ENCODE data around the gene RAI1. TPM values are rescaled to one million over a fixed set of nuclear protein-coding genes. Genes with fewer than 3 reads are reported as not detected.
"Not testable (repeated sequence)": the region's sequence is repeated elsewhere in the genome, so short reads cannot be mapped to it uniquely, and the experiment has no call there.

Gene RAI1
- total RNA-seq, 1 experiment from 2014 or later, result 5.9 TPM

DNA sequence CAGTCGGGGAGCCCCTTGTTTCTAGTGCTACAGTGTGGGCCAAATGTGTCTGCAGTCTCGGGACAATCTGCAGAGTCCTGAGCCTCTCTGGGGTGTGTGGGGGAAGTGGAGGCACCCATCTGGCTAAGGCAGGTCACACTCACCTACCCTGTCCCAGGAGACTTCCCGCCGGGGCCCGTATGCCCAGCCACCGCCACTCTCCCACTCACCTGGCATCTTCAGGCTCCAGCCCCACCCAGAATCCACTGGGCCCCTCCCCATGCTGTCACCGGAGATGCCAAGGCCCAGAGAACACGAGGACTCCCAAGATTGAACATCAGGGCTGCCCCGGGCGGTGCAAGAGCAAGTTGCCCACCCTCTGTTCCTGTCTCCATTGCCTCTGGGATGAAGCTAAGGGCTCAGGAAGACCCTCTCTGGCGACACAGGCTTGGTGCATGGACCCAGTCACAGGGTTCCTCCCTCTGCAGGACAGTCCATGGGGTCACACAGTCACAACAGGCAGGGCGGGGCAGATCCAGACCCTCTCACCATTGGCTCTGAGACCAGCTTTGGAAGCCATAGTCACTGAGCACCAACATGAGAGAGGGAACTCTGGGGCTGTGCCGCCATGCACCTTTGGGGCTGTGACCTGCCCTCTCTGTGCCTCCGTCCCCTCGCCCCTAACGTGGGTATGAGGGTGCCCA is 117.5 kb downstream of the RAI1 start:
- no peak for DNase-seq (ENCODE audit: low read depth)

- DNase-seq (ENCODE audit: low read depth), result no peak
These were observed 119.3 kb downstream of the RAI1 start for GRCh38 chr17:17800504-17801021.

- DNase-seq (ENCODE audit: low read depth), result no peak
These were observed 120.7 kb downstream of the RAI1 start for GRCh38 chr17:17801800-17802481.

GRCh38 chr17:17804007-17804406 is 122.7 kb downstream of the RAI1 start:
- DNase-seq (ENCODE audit: low read depth), result no peak

DNA sequence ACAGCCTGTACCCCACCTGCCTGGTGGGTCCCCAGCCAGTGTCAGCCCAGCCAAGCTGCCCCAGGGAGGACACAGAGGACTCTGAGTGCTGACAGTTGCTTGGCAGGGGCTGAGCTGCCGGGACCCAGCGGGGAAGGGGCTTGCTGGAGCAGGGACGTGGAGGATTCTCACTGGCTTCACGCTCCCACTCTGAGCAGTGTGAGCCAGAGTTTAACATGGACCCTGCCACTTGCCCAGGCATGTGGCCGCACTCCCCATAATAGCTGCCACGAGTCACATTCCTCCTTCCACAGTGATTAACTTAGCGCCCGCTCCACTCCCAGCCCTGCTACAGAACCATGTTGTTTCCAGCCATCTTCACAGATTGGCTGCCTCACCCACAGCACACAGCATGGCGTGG is 124.3 kb downstream of the RAI1 start:
- DNase-seq (ENCODE audit: low read depth), result no peak

DNA sequence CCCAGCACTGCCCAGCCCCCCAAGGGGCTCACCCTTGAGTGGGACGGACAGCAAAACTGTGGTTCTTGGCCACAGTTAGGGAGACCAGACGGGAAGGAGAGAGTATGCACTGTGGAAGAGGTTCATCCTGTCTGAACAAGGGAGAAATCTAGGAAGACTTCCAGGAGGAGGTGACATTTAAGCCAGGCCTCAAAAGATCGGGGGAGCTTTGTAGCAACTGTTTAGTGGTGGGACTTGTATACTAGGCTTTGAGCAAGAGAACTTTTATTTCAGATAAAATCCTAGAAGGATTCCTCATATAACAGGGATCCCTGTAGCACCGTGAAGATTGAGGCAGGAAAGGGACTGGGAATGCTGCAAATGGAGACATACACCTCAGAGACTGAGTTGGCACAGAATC is 124.8 kb downstream of the RAI1 start:
- no peak for DNase-seq (ENCODE audit: low read depth)

DNA sequence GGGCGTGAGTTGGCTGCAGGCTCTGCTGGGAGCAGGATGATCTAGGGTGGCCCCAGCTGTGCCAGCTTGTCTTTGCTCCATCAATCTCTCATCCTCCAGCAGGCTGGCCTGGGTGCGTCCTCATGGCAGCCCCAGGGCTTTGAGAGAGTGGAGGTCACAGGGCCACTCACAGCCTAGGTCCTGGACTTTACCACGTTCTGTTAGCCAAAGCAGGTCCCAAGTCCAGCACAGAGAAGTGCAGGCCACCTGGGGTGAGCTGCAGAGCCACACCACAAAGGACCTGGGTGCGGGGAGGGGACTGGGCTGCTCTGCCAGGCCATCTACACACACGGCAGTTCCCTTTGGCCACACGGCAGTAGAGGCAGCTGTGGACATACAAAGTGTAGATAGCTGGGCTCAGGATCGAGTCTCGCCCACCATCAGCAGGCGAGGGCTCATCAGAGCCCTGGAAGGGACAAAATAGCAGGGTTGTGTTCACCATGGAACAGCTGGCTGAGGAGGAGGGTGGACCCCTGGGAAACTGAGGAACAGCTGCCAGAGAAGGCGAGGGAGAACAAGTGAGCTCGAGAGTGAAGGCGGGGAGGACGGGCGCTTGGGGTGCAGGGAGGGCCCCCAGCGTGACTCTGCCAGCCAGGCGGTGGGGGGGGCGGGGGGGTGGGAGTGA is 125.5 kb downstream of the RAI1 start:
- no peak for DNase-seq (ENCODE audit: low read depth)

DNA sequence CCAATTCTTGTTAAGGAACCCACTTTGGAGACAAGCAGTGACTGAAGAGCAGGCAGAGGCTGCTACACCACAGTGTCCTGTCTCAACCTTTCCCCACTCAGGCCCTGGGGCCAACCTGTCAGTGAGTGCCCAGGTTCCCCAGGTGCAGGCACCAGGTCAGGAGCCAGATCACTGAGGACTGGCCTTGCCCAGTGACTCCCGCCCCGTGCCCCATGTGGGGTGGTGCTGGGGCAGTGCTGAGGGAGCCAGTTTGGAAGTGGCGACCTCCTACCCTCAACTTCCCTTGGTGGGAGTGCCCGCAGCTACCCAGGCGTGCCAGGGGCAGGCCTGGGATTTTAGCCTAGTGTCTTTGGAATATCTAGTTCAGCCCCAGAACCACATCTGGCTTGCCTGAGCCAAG is 126.2 kb downstream of the RAI1 start:
- DNase-seq (ENCODE audit: low read depth), result no peak

DNA sequence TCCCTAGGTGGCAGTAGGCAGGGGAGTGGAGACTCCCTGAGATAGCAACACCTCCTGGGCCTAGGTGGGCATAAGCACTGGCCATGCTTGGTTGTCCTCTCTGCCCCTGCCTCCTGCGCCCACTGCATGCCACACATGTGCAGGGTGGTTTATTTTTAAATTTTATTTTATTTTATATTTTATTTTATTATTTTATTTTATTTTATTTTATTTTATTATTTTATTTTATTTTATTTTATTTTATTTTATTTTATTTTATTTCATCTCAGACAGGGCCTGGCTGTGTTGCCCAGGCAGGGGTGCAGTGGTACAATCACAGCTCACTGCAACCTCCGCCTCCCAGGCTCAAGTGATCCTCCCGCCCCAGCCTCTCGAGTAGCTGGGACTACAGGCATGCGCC is 126.9 kb downstream of the RAI1 start:
- DNase-seq (ENCODE audit: low read depth), result not testable (repeated sequence)

DNA sequence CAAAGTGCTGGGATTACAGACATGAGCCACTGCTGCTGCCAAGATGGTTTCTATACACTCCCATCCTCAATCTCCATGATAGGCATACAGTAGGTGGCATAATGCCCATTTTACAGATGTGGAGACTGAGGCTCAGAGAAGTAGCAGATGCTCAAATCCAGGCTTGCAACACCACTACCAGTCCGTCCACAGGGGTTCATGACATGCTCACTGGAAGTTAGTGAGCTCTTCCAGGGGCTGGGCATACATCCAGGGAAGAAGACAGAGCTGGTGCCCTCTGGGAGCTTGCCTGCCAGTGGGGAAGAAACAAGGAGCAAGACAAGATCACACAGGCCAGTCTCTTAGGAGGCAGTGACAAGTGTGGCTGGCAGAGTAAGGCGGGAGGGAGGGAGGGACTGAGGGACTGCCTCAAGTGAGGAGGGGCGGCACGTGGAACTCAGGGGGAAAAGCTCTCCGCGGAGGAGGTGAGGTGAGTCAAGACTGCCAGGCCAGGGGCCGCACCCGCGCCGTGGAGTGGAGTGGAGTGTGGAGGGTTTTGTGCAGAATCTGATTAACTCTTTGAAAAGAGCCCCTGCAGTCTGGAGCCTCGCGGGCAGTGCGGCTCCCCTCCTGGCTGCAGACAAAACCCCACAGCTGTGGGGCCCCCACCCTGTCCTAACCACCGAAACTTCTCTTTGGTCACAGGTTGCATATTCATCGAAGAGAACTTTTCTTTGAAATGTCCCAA is 127.6 kb downstream of the RAI1 start:
- no peak for DNase-seq (ENCODE audit: low read depth)

DNA sequence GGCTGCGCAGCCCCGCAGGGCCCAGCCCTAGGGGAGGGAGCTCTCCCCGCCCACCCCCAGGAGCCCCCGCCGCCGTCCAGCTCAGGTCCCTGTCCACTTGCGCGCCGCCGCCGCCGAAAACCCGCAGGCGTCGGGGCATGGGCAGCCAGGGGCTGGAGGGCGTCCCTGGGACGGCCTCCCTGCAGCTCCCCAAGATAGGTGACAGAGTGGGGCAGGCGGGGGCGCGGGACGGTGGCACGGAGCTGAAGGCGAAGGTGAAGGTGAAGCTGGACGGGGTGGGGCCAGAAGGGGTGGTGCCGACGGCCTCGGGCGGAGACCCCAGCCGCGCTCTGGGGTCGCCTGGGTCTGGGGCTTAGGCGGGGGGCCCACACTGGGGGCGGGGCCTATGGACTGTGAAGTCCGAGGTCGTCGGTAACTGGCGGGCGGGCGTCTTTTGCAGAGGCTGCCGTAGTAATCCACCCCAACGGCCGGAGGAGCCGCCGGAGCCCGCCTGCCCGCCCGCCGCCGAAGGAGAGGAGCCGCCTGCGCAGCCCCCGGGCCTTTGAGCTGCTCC is 128.3 kb downstream of the RAI1 start:
- no peak for DNase-seq (ENCODE audit: low read depth)

DNA sequence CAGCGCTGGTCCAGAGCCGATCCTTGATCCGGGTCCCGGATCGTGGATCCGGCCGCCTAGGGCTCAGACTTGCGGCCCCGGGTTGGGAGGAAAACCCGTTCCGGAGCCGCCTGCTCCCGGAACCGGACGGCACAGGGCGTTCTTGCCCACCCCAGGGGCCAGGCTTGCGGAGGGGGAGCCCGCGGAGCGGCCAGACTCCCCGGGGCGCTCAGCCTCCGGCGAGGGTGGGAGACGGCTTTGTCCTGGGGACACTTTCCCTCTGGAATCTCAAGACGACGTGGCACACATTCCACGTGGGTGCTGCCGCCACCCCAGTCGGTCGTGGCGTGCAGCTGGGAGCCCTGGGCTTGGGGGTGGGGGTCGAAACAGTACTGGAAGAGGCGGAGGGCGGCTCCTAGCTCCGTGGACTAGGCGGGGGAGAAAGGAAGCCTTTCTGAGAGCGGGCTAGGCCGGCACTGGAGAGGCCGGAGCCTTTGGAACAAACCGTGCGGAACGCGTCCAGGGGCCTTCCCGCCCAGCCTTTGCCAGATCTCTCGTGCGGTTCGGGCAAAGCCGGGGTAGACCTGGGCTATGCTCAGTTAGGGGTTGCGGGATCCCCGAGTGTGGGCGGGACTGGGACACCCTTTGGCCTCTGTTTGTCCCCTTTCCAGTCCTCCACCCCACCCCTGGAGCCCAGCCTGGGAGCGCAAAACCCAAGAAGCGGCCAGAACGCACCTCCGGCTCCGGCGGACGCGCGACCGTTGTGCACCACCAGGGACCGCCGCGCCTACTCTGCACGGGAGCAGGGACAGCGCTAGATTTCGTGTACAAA is 129.0 kb downstream of the RAI1 start:
- no peak for DNase-seq (ENCODE audit: low read depth)

DNA sequence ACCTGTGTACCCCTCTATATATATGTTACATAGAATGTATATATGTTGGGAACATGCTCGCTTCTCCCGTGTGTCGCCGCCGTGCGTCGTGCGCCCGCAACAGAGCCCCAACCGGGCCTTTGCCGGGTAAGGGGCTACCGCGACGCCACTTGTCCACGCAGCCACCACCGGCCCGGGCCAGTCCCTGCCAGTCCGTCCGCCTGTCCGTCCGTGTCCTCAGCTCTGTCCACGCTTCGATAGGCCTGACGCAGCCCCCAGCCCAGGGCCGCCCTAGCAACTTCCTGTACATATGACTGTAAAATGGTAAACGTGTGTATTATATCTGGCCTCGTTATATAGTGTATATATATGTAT is 129.6 kb downstream of the RAI1 start:
- no peak for DNase-seq (ENCODE audit: low read depth)

GRCh38 chr17:17811381-17812210 is 130.3 kb downstream of the RAI1 start:
- DNase-seq (ENCODE audit: low read depth), result no peak

- peak; percentile 61 for DNase-seq (ENCODE audit: low read depth)
These were observed 131.2 kb downstream of the RAI1 start for GRCh38 chr17:17812211-17813054.

DNA sequence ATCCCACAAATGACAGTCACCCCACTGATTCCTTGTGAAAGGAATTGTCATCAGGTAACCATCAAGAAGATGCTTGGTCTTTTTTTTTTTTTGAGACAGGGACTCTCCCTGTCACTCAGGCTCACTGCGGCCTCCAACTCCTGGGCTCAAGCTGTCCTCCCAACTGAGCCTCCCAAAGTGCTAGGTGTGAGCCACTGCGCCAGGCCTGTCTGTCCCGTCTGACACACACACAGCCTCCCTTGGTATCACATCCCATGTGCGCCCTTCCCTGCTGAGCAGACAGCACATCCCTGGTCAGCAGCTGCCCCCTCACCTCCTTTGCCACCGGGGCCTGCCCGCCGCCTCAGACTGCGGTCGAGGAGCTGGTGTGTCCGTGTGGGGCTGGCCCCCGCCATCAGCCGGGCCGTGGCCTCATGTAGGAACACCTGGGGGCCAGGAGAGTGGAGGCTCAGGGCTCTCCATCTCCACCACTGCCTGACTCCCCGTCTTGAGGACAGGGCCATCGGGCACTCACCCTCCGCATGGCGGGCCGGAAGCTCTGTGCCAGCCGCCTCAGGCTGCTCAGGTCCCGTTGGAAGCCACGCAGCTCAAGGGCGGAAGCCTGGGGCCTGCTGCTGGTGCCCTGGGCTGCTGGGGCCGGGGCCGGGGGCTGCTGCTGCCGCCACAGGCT is 131.9 kb downstream of the RAI1 start:
- DNase-seq (ENCODE audit: low read depth), result no peak

DNA sequence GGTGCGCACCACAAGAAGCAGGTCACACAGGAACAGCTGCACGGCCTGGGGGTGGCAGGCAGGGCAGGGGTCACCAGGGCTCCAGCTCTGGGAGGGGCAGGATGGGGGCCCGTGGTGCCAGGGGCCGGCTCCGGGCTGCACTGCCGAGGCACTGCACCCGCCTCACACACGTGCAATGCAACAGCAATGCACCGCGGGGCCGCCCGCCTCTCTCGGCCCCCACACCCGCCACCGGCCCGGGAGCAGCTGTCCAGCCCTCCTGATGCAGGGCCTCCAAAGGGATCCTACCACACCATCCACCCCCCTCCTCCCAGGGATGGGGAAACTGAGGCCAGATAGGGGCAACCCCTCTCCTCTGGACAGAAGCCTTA is 132.5 kb downstream of the RAI1 start:
- no peak for DNase-seq (ENCODE audit: low read depth)

DNA sequence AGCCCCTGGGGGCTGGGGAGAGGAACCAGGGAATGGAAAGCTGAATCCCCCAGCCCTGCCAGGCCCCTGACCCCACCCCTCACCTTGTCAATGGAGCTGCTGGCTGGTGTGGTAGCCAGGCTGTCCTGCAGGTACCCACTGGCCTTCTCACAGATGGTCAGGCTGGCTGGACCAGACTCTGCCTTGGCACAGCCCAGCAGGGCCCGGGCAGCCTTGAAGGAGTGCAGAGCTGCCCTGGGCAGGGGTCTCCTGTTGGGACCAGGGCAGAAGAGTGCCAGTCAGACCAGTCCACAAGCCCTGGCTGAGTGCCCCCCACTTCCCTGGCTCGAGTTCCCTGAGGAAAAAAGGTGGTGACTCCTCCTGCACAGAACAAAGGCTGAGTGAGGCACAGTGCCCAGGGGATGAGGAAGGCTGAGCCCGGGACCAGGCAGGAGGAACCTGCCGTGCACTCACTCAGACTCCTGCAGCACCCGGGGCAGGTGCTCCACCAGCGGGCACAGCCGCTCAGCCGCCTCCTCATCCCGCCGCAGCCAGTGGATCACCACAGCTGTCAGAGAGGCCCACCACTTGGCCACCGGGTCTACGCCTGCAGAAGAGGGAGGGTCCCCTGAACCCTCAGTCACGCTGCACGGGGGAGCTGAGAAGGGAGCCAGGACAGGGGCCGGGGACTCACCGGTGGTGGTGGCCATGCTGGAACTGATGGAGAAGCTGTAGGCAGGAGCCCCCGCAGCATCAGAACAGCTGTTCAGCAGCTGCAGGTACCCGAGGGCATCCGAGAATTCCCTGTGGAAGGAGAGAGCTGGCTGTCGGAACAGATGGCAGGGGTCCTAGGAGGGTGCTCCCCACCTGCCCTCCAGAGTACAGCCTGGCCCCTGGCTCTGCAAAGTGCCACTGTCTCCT is 133.2 kb downstream of the RAI1 start:
- no peak for DNase-seq (ENCODE audit: low read depth)

All from Daoy (cell line).